ENCODE measurements around the gene ABCB6. TPM values are rescaled to one million over a fixed set of nuclear protein-coding genes. Genes with fewer than 3 reads are reported as not detected.

Gene ABCB6
- total RNA-seq, 4 donors from 2014 or later: 22.7 to 43.2 (median 36.1) TPM

DNA sequence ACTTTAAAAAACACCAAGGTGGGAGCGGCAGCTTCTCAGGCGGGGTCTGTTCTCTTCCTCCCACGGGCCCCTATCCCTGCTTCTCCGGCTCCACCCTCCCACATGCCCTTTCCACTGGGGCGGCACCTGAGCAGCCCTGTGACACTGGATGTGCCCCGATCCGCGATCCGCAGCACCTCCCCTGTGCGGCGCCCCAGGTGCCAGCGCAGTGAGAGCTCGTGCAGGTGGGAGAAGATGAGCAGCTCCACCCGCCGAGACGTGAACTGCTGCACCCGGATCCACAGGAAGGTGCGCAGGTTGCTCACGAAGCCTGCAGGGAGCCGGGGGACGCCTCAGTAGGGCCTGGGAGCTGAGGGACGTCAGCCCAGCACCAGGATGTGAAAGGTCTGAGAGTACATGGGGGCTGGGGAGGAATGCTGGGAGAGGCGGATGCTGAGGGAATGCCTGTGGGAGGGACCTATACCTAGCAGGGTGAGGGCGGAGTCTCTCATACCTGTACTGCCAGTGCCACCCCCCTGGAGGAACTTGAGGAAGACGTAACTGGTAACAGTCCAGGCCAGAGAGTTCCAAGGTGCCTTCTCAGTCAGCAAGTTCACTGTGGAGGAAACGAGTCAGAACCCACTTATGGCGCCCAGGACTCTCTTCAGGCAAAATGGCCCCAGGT, 2.8 kb downstream of the ABCB6 start:
- H3K4me1 ChIP-seq: peaks cover 0 to 48% (median 24%) of the 10 kb centered on the region in 4 donors
- H3K27me3 ChIP-seq: no peaks in the 10 kb centered on the region
- no peaks in the 10 kb centered on the region for H3K9me3 ChIP-seq
- no peak overlapping the region for H3K27ac ChIP-seq
- H3K36me3 ChIP-seq: peaks cover 0 to 66% (median 6%) of the 10 kb centered on the region in 3 donors
- TF ChIP-seq EP300 (IDR thresholded peaks at IDR 0.05): no peak
- TF ChIP-seq POLR2A (IDR thresholded peaks at IDR 0.05): no peak
- TF ChIP-seq, protein P1, sequence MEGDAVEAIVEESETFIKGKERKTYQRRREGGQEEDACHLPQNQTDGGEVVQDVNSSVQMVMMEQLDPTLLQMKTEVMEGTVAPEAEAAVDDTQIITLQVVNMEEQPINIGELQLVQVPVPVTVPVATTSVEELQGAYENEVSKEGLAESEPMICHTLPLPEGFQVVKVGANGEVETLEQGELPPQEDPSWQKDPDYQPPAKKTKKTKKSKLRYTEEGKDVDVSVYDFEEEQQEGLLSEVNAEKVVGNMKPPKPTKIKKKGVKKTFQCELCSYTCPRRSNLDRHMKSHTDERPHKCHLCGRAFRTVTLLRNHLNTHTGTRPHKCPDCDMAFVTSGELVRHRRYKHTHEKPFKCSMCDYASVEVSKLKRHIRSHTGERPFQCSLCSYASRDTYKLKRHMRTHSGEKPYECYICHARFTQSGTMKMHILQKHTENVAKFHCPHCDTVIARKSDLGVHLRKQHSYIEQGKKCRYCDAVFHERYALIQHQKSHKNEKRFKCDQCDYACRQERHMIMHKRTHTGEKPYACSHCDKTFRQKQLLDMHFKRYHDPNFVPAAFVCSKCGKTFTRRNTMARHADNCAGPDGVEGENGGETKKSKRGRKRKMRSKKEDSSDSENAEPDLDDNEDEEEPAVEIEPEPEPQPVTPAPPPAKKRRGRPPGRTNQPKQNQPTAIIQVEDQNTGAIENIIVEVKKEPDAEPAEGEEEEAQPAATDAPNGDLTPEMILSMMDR (IDR thresholded peaks at IDR 0.05): no peak
- no peak for DNase-seq (ENCODE audit: low spot score in 2 of 2)
- 92% methylated on average over 26 to 27 of the region's 27 CpGs for WGBS, 2 donors
- no peak overlapping the region for H3K4me3 ChIP-seq

- no peak for TF ChIP-seq EP300 (IDR thresholded peaks at IDR 0.05)
- no peak for TF ChIP-seq POLR2A (IDR thresholded peaks at IDR 0.05)
- TF ChIP-seq, protein P1 (IDR thresholded peaks at IDR 0.05): no peak
- no peak overlapping the region for H3K27ac ChIP-seq
- H3K9me3 ChIP-seq: no peaks in the 10 kb centered on the region
- H3K4me3 ChIP-seq: no peak overlapping the region
- H3K27me3 ChIP-seq: no peaks in the 10 kb centered on the region
- peaks cover 0 to 66% (median 6%) of the 10 kb centered on the region in 3 donors for H3K36me3 ChIP-seq
- WGBS, 2 donors: 86 to 91% methylated on average over 6 of the region's 6 CpGs
- no peak for DNase-seq (ENCODE audit: low spot score in 2 of 2)
- H3K4me1 ChIP-seq: peaks cover 0 to 42% (median 24%) of the 10 kb centered on the region in 4 donors
Observed at GRCh38 chr2:219214786-219215185, 4.0 kb downstream of the ABCB6 start.

DNA sequence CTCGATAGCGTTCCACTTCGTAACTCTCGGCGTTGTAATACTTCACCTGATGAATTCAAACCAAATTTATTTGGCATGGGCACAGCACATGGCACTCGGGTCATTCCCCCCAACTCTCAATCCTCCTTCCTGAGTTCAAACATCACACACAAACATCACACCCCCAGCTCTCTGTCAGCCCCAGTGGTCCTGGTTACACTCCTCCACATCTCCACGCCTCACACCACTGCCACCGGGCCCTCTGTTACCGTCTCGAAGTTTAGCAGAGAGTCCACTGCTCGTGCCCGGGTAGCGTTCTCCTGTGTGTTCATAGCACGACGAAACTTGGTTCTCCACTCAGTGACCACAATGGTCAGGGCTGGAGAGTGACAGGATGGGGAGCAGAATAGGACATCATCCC, 4.6 kb downstream of the ABCB6 start:
- peaks cover 0 to 73% (median 9%) of the 10 kb centered on the region in 3 donors for H3K36me3 ChIP-seq
- H3K4me3 ChIP-seq: no peak overlapping the region
- peaks cover 0 to 35% (median 17%) of the 10 kb centered on the region in 4 donors for H3K4me1 ChIP-seq
- DNase-seq (ENCODE audit: low spot score in 2 of 2): no peak
- 96 to 97% methylated on average over 15 of the region's 15 CpGs for WGBS, 2 donors
- no peaks in the 10 kb centered on the region for H3K27me3 ChIP-seq
- H3K9me3 ChIP-seq: no peaks in the 10 kb centered on the region
- TF ChIP-seq, protein P1 (IDR thresholded peaks at IDR 0.05): no peak
- no peak for TF ChIP-seq POLR2A (IDR thresholded peaks at IDR 0.05)
- H3K27ac ChIP-seq: no peak overlapping the region

GRCh38 chr2:219213486-219214071, 5.2 kb downstream of the ABCB6 start:
- TF ChIP-seq EP300 (IDR thresholded peaks at IDR 0.05) (no peak), POLR2A (IDR thresholded peaks at IDR 0.05) (no peak)
- TF ChIP-seq, protein P1 (IDR thresholded peaks at IDR 0.05): no peak
- no peak for DNase-seq (ENCODE audit: low spot score in 2 of 2)
- WGBS, 2 donors: 90 to 91% methylated on average over 10 of the region's 10 CpGs

DNA sequence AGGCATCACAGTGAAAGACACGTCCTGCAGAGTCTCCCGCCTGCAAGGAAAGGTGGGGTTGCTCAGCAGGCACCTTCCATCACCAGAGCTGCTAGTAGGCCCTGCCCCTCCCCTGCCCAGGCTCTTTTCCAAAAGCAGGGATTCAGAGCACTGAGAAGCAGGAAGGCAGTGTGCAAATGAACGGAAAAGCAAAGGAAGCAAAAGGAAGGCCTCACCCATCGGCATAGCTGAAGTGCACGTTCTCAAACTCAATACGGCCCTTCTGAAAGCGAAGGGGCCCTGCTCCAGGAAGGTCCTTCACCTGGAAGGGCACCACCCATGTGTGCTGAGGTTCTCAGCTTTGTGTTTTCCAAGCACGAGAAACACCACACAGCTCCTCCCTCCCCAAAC, 5.7 kb downstream of the ABCB6 start:
- Histone ChIP-seq H3K27me3 (no peaks in the 10 kb centered on the region), H3K27ac (no peak overlapping the region), H3K4me3 (no peak overlapping the region), H3K9me3 (no peaks in the 10 kb centered on the region), H3K4me1 (peaks cover 0 to 33% (median 15%) of the 10 kb centered on the region in 4 donors), H3K36me3 (peaks cover 0 to 84% (median 15%) of the 10 kb centered on the region in 3 donors)
- no peak for DNase-seq (ENCODE audit: low spot score in 2 of 2)
- TF ChIP-seq POLR2A (IDR thresholded peaks at IDR 0.05): no peak
- TF ChIP-seq, protein P1 (IDR thresholded peaks at IDR 0.05): no peak
- no peak for TF ChIP-seq EP300 (IDR thresholded peaks at IDR 0.05)
- 89 to 90% methylated on average over 7 to 8 of the region's 8 CpGs for WGBS, 2 donors

More at GRCh38 chr2:219213486-219214071, 5.2 kb downstream of the ABCB6 start:
- H3K4me1 ChIP-seq: peaks cover 0 to 33% (median 16%) of the 10 kb centered on the region in 4 donors
- no peak overlapping the region for H3K27ac ChIP-seq
- H3K36me3 ChIP-seq: peaks cover 0 to 78% (median 12%) of the 10 kb centered on the region in 3 donors
- no peak overlapping the region for H3K4me3 ChIP-seq
- no peaks in the 10 kb centered on the region for H3K9me3 ChIP-seq
- H3K27me3 ChIP-seq: no peaks in the 10 kb centered on the region

Measured in tibial nerve (tissue), 4 donors.